GM12891 (cell line): Measurements from ENCODE around the gene ZNF593OS.

Source experiments
- POLR2A ChIP-seq: IDR thresholded peaks from 2 replicates; pipeline ENCODE4 v1.6.1; 2011; ENCODE audit warnings: low read depth, low read length, control low read depth
- POLR2AphosphoS5 ChIP-seq: IDR thresholded peaks from 2 replicates; pipeline ENCODE4 v1.6.1; 2011; ENCODE audit warnings: low read depth, low read length, control low read depth
- POU2F2 ChIP-seq: IDR thresholded peaks from 2 replicates; pipeline ENCODE4 v1.6.1; 2011; ENCODE audit warnings: low read depth, mild to moderate bottlenecking, control low read depth, low read length, moderate library complexity
- SPI1 ChIP-seq: IDR thresholded peaks from 2 replicates; pipeline ENCODE4 v1.6.1; 2011; ENCODE audit warnings: low read depth, low read length, control low read depth
- TAF1 ChIP-seq: IDR thresholded peaks from 2 replicates; pipeline ENCODE4 v1.6.1; 2011; ENCODE audit warnings: low read depth, low read length, control low read depth

DNA sequence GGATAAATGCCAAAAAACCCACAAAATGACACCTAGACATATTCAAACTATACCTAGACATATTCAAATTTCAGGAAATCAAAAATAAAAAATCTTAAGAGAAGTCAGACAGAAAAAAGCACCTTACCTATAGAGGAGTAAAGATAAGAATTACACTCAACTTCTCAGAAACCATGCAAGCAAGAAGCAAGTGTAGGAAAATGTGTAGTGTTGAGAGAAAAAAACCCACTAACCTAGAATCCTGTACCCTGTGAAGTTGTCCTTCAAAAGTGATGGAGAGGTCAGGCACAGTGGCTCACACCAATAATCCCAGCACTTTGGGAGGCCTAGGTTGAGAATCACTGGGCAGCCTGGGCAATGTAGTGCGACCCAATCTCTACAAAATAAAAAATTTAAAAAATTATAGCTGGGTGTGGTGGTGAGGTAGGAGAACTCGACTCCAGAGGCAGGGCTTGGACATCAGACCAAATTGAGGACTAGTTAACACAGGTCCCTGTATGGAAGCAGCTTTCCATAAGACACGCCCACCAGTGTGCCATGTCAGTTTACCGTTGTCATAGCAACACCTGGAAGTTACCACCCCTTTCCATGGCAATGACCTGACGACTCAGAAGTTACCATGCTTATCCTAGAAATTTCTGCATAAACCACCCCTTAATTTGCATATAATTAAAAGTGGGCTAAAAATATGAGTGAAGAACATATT lies 39.4 kb downstream of the ZNF593OS start:
- no peak for TF ChIP-seq POLR2A
- TF ChIP-seq SPI1, result no peak
- TF ChIP-seq TAF1, result no peak
- TF ChIP-seq POLR2AphosphoS5, result no peak
- TF ChIP-seq POU2F2, result no peak
